OCI-LY1 (cell line): ENCODE data around the gene KCNA2.
A peak's percentile ranks its signal among the peaks of the same experiment; 100 is the strongest.

ENCODE experiments used
- H2AFZ ChIP-seq: fragments of 200-600 bp; sonication (generic), shearing (Covaris generic); 2 replicates; pipeline ENCODE4 v1.6.0; 2014; ENCODE audit warnings: antibody characterized with exemption, mild to moderate bottlenecking, low read length
- H3F3A ChIP-seq: fragments of 200-600 bp; sonication (generic), shearing (Covaris generic); 2 replicates; pipeline ENCODE4 v1.6.0; 2014; ENCODE audit warnings: mild to moderate bottlenecking, antibody characterized with exemption, low read length, moderate library complexity; ENCODE audit not compliant: insufficient read depth
- H3K27ac ChIP-seq: fragments of 200-600 bp; sonication (generic); 2 replicates; pipeline ENCODE4 v1.5.1; 2014; ENCODE audit warnings: low read length, mixed run types, mild to moderate bottlenecking, low read depth; ENCODE audit not compliant: poor library complexity, severe bottlenecking
- H3K27me3 ChIP-seq: fragments of 200-600 bp; sonication (generic); 2 replicates; pipeline ENCODE4 v1.6.0; 2014; ENCODE audit warnings: antibody characterized with exemption, mild to moderate bottlenecking, low read length, moderate library complexity; ENCODE audit not compliant: insufficient read depth
- H3K36me3 ChIP-seq: fragments of 200-600 bp; sonication (generic); 2 replicates; pipeline ENCODE4 v1.6.1; 2014; ENCODE audit warnings: mild to moderate bottlenecking, antibody characterized with exemption, low read length, moderate library complexity, mixed read lengths; ENCODE audit not compliant: insufficient read depth
- H3K4me1 ChIP-seq: fragments of 200-600 bp; sonication (generic); 2 replicates; pipeline ENCODE4 v1.5.1; 2014; ENCODE audit warnings: mild to moderate bottlenecking, low read length, moderate library complexity; ENCODE audit not compliant: insufficient read depth, severe bottlenecking
- H3K4me2 ChIP-seq: fragments of 200-600 bp; sonication (generic), shearing (Covaris generic); 2 replicates; pipeline ENCODE4 v1.6.1; 2014; ENCODE audit warnings: low read length
- H3K4me3 ChIP-seq: fragments of 200-600 bp; sonication (generic); 2 replicates; pipeline ENCODE4 v1.5.1; 2014; ENCODE audit warnings: low read length, low read depth, mild to moderate bottlenecking, mixed read lengths; ENCODE audit not compliant: poor library complexity, severe bottlenecking
- H3K79me2 ChIP-seq: fragments of 200-600 bp; shearing (Covaris generic); 2 replicates; pipeline ENCODE4 v1.6.1; 2016; ENCODE audit warnings: mixed run types, low read length, mixed read lengths; ENCODE audit not compliant: insufficient read depth
- H3K9ac ChIP-seq: fragments of 200-600 bp; sonication (generic), shearing (Covaris generic); 2 replicates; pipeline ENCODE4 v1.6.1; 2014; ENCODE audit warnings: mild to moderate bottlenecking, low read length, mixed read lengths
- H3K9me2 ChIP-seq: fragments of 200-600 bp; sonication (generic), shearing (Covaris generic); 2 replicates; pipeline ENCODE4 v1.6.1; 2014; ENCODE audit warnings: low read depth, mild to moderate bottlenecking, low read length, mixed read lengths
- H3K9me3 ChIP-seq: fragments of 200-600 bp; shearing (Covaris generic); 2 replicates; pipeline ENCODE4 v1.6.1; 2014; ENCODE audit warnings: low read length, mixed read lengths
- H4K20me1 ChIP-seq: fragments of 200-600 bp; sonication (generic), shearing (Covaris generic); 2 replicates; pipeline ENCODE4 v1.6.0; 2016; ENCODE audit warnings: mild to moderate bottlenecking, low read length; ENCODE audit not compliant: insufficient read depth
- EZH2 ChIP-seq: fragments of 200-600 bp; sonication (generic), shearing (Covaris generic); IDR thresholded peaks from 2 replicates; pipeline ENCODE4 v1.8.0; 2017; ENCODE audit warnings: borderline replicate concordance, mixed run types, mild to moderate bottlenecking, antibody characterized with exemption, low read length, moderate library complexity, mixed read lengths
- TF ChIP-seq, protein P1 (sequence below): fragments of 200-600 bp; sonication (generic), shearing (Covaris generic); IDR thresholded peaks from 2 replicates; pipeline ENCODE4 v1.5.1; 2017; ENCODE audit warnings: mild to moderate bottlenecking, antibody characterized with exemption, low read length, moderate library complexity, mixed read lengths

KCNA2 gene

DNA sequence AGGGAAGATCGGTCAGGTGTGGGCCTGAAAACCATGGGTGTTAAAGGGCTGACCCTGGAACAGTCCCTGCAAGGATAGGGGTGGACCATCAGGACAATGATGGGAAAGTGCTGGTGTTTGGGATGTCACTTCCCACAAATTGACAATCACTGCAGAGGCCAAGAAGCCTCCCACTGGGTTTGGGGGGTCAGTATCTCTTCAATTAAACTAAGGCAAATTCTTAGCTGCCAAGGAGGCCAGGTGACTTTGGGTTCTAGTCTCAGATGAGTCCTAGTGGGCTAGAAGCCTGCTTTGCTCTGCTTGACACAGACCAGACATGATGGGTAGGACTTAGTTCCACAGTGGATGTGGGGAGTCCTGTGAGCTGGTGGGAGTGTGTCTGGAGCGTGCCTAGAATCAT lies 29.3 kb upstream of the KCNA2 start:
- no peaks in the 10 kb centered on the region for H3K36me3 ChIP-seq
- H3K9ac ChIP-seq, result no peak overlapping the region
- no peak for TF ChIP-seq EZH2
- no peaks in the 10 kb centered on the region for H4K20me1 ChIP-seq
- no peaks in the 10 kb centered on the region for H3F3A ChIP-seq
- H2AFZ ChIP-seq, result no peak overlapping the region
- peak overlapping the region; percentile 79 for H3K27ac ChIP-seq
- H3K4me2 ChIP-seq, result peak overlapping the region; percentile 28; the same call in 1 of the 2 replicates
- peaks cover 82% of the 10 kb centered on the region for H3K4me1 ChIP-seq
- no peaks in the 10 kb centered on the region for H3K9me2 ChIP-seq
- H3K9me3 ChIP-seq, result no peaks in the 10 kb centered on the region
- no peak overlapping the region for H3K4me3 ChIP-seq
- H3K27me3 ChIP-seq, result no peaks in the 10 kb centered on the region
- H3K79me2 ChIP-seq, result no peaks in the 10 kb centered on the region

DNA sequence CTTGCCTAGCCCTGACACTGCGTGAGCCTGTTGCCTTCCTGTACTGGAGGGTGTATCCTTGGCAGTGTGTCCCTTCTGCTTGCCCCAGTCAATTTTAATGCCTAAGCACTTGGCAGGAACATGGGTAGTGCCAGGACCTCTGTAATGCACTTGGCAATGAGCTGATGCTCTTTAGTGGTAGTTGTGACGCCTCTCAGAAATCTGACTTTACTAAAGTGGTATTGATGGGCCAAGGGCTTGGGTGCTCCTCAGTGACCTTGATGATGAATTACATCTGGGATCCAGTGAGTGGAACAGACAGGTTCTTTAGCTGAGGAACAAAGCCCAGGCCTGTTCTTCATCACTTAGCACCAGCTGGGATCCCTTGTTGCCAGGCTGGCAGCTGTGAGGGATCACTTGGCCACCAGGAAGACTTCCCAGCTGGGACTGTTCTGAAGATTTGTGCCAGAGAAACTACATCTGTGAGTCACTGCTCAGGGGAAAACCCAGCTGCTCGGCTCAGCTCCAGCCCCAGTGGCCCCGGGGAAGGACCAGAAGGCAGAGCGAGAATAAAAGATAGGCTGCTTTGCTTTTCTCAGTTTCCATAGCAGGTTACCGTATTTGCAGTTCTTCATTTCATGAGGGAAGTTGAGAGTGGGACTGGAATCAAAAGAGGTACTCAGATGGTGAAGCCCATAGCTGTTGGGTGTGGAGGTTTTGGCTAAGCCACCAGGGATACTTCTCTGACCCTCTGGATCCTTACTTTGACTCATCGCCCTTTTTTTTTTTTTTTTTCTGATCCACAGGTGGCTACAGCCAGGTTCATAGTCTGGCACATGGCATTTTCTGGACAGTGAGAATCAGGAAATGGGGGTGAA lies 28.5 kb upstream of the KCNA2 start:
- H3K4me2 ChIP-seq, result no peak overlapping the region; the same call in 1 of the 2 replicates
- TF ChIP-seq EZH2, result no peak
- TF ChIP-seq, protein P1, sequence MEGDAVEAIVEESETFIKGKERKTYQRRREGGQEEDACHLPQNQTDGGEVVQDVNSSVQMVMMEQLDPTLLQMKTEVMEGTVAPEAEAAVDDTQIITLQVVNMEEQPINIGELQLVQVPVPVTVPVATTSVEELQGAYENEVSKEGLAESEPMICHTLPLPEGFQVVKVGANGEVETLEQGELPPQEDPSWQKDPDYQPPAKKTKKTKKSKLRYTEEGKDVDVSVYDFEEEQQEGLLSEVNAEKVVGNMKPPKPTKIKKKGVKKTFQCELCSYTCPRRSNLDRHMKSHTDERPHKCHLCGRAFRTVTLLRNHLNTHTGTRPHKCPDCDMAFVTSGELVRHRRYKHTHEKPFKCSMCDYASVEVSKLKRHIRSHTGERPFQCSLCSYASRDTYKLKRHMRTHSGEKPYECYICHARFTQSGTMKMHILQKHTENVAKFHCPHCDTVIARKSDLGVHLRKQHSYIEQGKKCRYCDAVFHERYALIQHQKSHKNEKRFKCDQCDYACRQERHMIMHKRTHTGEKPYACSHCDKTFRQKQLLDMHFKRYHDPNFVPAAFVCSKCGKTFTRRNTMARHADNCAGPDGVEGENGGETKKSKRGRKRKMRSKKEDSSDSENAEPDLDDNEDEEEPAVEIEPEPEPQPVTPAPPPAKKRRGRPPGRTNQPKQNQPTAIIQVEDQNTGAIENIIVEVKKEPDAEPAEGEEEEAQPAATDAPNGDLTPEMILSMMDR, result no peak

DNA sequence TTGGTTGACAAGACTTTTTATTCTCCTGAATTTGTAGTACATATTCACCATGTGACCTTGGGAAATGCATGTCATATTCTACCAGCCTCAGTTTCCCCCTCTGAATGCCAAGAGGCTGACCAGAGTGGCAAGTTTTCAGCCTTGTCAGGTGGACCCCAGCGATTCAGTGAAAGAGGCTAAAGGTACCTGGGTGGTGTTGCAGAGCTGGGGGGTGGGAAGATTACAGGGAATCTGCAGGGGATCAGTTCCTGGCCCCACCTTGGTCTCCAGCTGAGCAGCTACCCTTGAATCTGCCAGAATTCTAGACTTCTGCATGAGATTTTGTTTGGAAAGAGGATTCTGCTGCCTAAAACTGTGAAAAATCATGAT lies 27.9 kb upstream of the KCNA2 start:
- no peak overlapping the region for H3K4me3 ChIP-seq
- no peaks in the 10 kb centered on the region for H3K79me2 ChIP-seq
- H3K36me3 ChIP-seq, result no peaks in the 10 kb centered on the region
- H2AFZ ChIP-seq, result no peak overlapping the region
- H3K27ac ChIP-seq, result peak overlapping the region; percentile 79
- H3K27me3 ChIP-seq, result no peaks in the 10 kb centered on the region
- H3K9me2 ChIP-seq, result no peaks in the 10 kb centered on the region
- no peaks in the 10 kb centered on the region for H3K9me3 ChIP-seq
- H3K4me1 ChIP-seq, result peaks cover 88% of the 10 kb centered on the region
- H3F3A ChIP-seq, result no peaks in the 10 kb centered on the region
- no peaks in the 10 kb centered on the region for H4K20me1 ChIP-seq
- no peak for TF ChIP-seq EZH2
- TF ChIP-seq, protein P1, result no peak
- no peak overlapping the region for H3K4me2 ChIP-seq
- H3K9ac ChIP-seq, result no peak overlapping the region

More for the DNA sequence above, 28.5 kb upstream of the KCNA2 start:
- H4K20me1 ChIP-seq, result no peaks in the 10 kb centered on the region
- no peaks in the 10 kb centered on the region for H3F3A ChIP-seq
- H3K27ac ChIP-seq, result peak overlapping the region; percentile 79
- H2AFZ ChIP-seq, result no peak overlapping the region
- no peaks in the 10 kb centered on the region for H3K27me3 ChIP-seq
- H3K4me3 ChIP-seq, result no peak overlapping the region
- peaks cover 84% of the 10 kb centered on the region for H3K4me1 ChIP-seq
- H3K79me2 ChIP-seq, result no peaks in the 10 kb centered on the region
- no peak overlapping the region for H3K9ac ChIP-seq
- H3K9me2 ChIP-seq, result no peaks in the 10 kb centered on the region
- H3K9me3 ChIP-seq, result no peaks in the 10 kb centered on the region
- H3K36me3 ChIP-seq, result no peaks in the 10 kb centered on the region

DNA sequence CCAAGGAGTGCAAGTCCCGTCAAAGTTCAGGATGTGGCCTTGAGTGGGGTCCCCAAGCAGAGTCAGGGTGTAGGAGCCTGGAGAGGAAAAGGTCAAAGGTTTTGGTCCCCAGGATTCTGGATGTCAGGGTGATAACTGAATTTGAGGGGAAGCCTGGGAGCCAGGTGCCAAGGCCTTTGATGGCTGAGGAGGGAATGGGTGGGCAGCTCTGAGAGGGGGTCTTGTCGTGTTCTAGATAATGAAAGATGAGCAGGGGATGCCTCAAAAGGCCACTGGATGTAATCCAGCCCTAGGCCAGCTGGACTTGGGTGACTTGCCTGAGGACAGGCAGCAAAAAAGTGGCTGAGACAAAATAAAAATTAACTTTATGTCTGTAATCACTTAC lies 27.5 kb upstream of the KCNA2 start:
- no peaks in the 10 kb centered on the region for H4K20me1 ChIP-seq
- H3K27me3 ChIP-seq, result no peaks in the 10 kb centered on the region
- no peak overlapping the region for H2AFZ ChIP-seq
- no peak overlapping the region for H3K9ac ChIP-seq
- no peaks in the 10 kb centered on the region for H3K36me3 ChIP-seq
- TF ChIP-seq EZH2, result no peak
- TF ChIP-seq, protein P1, result no peak
- H3K4me1 ChIP-seq, result peaks cover 88% of the 10 kb centered on the region
- no peaks in the 10 kb centered on the region for H3F3A ChIP-seq
- no peaks in the 10 kb centered on the region for H3K79me2 ChIP-seq
- H3K4me2 ChIP-seq, result no peak overlapping the region
- no peaks in the 10 kb centered on the region for H3K9me3 ChIP-seq
- no peak overlapping the region for H3K4me3 ChIP-seq
- peak overlapping the region; percentile 79 for H3K27ac ChIP-seq
- no peaks in the 10 kb centered on the region for H3K9me2 ChIP-seq
